SIG-M5 treated with dmso at 0.1 percent for 504 hours (cell line): Measurements from ENCODE around the gene FREM3.
"Not testable (repeated sequence)": the region's sequence is repeated elsewhere in the genome, so short reads cannot be mapped to it uniquely, and the experiment has no call there.

Source experiments
- DNase-seq: peaks from one replicate; lab custom pipeline; 2025; ENCODE audit not compliant: unreplicated experiment; lab: John Stamatoyannopoulos, UW

Gene FREM3

DNA sequence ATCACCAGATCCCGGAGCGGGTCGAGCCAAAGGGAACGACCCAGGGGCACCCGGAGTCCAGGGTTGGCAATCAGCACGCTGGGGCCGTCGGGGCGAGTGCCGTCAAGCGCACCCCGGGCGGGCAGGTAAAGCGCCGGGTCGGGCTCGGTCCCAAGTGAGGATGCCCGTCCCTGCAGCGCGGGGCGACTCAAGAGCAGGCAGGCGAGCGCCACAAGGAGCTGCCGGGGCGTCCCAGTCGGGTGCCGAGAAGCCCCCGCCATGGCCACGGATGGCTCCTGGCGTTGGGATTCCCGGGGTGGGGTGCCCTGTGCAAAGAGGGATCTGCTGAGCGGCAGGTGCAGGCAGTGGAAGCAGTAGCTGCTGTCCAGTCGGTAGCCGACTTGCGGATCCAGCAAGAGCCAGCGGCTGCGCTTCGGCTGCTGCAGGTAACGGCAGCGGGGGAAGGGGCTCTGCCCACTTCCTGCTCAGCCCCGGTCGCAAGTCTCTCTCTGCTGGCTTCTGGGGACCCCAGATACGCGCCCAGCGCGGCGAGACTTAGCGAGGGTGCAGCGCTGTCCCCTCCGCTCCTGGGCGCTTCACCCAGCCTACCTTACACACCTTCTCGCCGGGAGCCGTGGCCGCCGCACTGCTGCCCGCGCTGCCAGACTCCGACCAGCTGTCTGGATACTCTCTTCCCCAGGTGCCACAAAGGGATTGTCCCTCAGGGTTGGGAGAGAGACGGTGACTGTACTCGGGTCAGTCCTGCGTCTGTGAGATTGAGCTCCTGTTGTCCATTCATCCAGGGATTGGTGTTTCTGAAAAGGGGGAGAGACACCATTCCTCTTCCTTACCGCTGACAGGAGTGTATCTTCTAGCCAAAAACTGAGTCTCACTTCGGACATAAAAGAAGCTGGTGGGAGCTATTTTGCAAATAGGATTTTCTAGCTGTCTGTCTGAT, at the start of gene FREM3:
FREM3 (minus strand) TSS at position 260 of the 937 bp plus-strand sequence; CDS start at position 260, 0 bp downstream.
- no peak for DNase-seq

DNA sequence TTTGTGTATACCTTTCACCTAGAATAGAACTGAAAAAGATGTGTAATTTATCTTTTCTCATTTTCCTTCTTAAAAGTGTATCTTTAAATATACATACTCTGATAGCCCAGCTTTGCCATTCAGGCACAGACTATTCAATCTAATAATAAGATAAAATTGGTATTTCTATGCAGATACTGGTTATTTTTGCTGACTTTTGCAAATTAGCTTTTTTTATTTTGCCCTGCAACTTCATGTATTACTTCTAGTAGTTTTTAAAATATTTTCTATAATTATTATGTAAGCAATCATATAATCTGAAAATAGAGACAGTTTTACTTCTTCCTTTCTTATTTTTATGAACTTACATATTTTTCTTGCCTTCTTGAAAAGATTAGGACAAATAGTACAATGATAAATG, 45.4 kb upstream of the FREM3 start:
- DNase-seq, result no peak

DNA sequence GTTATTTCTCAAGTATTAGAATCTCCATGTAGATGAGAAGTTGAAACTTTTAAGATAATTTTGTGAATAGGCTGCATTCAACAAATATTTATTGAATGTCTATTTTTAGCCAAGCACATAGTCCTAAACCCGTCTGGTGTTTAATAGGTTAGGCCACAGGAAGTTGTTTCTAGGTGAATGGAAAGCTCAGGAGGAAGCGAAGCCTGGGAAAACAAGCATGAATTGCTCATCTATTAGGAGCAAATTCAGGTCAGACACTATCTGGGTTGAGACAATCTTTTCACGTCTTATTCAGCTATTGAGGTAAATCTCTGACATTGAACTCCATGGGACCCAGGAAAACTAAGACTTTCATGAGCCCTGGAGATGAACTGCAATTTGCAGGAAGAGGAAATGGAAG, 43.1 kb upstream of the FREM3 start:
- no peak for DNase-seq

DNA sequence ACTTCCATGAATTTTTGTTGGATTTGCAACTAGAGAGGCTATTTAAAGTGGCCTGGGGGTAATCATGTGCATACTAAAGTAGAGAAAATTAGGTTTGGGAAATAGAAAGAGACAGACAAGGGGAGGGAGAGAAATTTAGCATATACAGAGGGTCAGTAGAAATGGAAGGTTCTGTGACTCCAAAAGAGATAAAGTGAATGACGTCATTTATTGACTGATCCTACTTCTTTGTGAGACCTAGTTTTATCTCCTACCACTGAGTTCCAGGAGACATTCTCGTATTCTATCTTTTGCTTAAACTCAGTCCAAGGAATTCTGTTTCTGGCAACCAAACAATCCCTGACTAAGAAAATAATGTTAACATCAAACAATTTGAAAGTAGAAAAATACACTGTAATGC, 42.4 kb upstream of the FREM3 start:
- DNase-seq, result no peak

DNA sequence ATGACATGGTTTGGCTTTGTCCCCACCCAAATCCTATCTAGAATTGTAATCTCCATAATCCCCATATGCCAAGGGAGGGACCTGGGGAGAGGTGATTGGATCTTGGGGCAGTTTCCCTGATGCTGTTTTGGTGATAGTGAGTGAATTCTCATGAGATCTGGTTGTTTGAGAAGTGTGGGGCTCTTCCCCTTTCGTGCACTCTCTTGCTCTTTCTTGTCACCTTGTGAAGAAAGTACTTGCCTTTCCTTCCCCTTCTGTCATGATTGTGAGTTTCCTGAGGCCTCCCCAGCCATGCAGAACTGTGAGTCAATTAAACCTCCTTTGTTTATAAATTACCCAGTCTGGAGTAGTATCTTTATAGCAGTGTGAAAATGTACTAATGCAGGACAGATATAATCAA, 36.4 kb upstream of the FREM3 start:
- no peak for DNase-seq

DNA sequence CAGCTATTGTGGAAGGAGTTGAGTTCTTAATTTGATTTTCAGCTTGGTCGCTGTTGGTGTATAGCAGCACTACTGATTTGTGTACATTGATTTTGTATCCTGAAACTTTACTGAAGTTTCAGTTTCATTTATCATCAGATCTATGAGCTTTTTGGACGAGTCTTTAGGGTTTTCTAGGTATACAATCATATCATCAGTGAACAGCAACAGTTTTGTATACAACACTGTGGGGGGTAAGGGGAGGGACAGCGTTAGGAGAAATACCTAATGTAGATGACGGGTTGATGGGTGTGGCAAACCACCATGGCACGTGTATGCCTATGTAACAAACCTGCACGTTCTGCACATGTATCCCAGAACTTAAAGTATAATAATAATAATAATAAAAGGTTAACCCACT, 35.6 kb upstream of the FREM3 start:
- DNase-seq, result not testable (repeated sequence)

DNA sequence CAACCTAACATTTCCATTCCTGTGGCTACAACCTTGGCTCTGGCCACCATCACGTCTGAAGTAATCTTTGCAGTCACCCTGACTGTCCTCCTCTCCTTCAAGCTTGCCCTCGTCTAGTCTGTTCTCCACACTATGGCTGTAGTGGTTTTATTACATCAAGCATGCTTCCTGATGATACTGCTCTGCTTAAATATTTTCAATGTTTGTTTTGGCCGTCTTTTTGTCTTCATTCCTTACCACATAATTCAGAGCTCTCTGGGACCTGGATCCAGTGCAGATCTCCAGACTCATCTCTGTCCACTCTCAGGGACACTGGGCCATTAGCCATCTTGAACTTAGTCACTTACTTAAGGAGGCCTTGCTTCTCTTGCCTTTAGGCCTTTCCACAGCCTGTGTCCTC, 27.7 kb upstream of the FREM3 start:
- no peak for DNase-seq

DNA sequence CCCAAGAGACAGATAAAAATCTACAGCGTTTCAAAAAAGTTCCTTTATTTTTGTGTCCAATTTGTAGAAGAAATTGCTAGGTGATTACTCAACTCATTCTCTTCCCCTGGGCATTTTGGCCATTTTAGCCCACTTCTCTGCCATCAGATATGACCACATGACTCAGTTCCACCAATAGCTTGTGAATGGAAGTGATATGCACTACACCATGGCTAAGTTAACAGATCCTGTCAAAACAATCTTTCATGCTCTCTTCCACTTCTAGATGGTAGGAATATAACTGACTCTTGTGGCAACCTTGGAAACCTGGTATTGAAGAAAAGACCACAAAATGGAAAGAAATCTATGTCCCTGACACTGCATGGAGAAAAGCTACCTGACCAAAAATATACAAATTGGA, 26.2 kb upstream of the FREM3 start:
- no peak for DNase-seq

DNA sequence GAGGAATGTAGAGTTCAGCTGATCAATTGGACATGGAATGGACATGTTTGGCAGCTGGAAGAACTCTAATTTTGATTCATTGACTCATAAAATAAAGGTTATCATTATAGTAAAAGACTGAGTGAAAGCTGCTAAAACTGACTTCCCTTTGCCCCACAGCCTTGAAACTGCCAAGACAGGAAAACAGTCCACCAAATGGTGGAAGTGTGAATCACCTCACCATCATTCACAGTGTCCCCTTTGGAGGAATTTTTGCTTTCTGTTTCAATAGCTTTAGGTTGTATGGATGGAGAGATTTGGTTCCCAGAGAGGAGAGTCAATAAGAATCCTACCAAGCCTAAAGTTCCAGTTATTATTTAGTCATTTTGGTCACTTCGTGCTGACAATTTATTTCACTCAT, 20.8 kb upstream of the FREM3 start:
- DNase-seq, result no peak

DNA sequence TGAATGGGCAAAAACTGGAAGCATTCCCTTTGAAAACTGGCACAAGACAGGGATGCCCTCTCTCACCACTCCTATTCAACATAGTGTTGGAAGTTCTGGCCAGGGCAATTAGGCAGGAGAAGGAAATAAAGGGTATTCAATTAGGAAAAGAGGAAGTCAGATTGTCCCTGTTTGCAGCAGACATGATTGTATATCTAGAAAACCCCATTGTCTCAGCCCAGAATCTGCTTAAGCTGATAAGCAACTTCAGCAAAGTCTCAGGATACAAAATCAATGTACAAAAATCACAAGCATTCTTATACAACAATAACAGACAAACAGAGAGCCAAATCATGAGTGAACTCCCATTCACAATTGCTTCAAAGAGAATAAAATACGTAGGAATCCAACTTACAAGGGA, 18.3 kb upstream of the FREM3 start:
- DNase-seq, result not testable (repeated sequence)

DNA sequence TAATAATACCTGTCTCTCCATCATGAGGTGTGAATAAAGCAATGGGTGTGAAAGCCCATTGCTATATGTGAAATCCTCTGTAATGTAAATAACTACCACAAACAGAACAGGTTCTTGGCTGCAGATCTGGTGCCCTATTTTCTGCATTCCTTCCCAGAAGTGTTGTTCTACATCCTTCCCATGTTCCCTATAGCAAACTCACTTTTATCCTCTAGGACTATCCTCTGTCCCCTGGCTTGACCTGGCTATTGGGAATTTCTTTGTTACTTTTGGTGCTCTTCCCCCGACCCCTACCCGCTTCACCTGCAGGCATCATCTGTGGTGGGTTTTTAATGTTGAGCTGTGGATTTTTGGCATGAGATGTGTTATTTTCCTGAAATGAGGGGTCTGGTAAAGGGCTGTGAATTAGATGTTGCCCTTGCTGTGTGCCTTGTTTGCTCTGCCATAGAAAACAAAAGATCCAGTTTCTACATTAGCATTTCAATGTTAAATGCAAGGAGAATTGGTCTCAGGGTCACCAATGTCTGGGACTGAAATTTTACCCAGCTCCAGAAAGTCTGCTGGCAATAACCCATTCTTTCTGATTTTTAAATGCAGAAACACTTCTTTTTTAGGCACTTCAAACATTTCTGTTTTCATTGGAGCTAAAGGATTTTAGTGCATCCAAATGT, 13.6 kb upstream of the FREM3 start:
- no peak for DNase-seq

DNA sequence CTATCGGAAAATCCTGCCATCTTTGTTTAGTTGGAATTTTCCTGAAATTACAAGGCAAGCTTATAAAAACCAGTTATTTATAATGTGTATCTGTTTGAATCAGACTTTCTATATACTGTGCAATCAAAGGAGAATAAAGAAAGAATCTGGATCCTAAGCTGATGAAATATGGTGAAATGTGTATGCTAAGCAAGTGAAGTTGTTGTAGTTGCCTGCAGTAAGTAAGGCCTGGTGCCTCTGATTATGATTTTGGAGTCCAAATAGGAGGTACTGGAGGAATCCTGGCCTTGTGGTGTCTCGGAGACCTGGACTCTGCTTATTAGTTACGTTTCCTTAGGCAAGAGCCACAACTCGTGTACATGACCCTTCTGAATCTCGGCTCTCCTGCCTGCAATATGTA, 13.1 kb upstream of the FREM3 start:
- no peak for DNase-seq

DNA sequence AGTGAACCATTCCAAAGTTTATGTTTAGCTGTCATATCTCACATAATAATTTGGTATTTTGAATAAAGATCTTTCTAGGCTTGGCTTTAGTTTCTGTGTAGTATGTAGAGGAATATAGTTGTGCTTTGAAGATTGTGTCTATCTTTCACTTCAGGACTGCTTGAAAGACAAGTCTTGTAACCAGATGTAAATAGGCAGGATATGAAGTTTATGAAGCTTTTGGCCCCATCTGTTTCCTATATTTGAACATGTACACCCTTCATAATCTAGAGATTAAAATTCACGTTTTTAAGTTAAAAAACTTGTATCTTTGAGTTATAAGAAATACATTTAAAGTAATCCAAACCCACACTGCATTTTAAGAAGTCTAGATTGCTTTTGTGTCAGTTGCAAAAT, 11.7 kb upstream of the FREM3 start:
- no peak for DNase-seq

DNA sequence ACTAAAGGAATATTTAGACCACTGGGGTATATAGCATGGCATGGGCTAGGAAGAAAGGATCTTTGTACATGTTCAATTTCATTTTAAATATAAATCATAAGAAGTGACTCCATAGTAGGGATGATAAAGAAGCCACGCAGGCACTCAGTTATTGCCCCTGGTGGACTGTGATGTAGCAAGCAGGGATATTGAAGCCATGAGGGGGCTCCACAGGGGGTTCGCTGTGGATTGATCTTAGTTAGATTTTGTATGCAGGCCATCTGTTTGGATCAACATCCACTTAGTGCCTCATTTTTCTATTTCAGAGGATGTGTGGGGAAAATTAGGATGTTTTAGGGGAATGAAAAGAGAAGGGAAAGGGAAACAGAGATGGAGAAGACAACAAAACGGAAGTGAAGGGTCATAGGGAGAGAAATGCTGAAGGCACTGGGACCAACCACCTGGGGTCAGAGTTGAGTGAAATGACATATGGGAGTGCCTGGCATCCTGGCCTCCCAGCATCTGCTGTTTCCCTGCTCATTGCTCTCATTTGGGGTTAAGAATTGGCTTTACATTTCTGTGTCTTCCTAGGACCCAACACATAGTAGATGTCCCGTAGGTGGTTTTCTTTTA, 11.2 kb upstream of the FREM3 start:
- no peak for DNase-seq

DNA sequence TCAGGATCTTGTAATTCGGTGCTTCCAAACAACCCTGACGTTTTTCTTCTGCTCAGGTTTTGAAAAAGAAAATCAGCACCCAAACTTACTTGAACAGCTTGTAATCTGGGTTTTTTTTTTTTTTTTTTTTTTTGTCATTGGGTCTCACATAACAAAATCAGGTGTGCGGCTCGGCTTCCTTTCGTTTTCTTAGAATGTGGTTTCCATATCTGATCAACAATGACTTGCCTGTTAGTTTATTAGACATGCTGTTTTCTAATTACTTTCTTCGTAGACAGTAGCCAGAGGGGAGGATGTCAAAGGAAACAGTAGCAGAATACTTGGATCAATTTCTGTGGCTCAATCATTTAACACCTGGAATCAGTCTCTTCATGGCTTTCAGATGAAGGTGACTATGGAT, 890 bp upstream of the FREM3 start:
- no peak for DNase-seq

DNA sequence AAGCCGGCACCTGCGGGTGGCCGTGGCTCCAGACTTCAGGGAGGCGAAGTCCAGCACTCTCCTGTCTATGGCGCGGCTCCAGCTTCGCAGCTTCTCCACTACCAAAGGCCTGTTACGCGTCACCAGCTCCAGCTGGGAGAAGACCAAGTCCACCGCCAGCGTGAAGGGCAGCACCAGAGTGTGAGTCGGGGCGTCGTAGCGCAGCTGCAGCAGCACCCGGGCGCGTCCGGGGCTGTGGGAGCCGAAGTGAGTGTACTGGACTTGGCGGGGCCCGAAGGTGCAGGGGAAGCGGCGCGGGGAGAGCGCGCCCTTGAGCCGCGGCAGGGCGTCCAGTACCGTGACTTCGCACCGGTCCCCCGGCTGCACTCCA, 444 bp downstream of the FREM3 start:
- no peak for DNase-seq

DNA sequence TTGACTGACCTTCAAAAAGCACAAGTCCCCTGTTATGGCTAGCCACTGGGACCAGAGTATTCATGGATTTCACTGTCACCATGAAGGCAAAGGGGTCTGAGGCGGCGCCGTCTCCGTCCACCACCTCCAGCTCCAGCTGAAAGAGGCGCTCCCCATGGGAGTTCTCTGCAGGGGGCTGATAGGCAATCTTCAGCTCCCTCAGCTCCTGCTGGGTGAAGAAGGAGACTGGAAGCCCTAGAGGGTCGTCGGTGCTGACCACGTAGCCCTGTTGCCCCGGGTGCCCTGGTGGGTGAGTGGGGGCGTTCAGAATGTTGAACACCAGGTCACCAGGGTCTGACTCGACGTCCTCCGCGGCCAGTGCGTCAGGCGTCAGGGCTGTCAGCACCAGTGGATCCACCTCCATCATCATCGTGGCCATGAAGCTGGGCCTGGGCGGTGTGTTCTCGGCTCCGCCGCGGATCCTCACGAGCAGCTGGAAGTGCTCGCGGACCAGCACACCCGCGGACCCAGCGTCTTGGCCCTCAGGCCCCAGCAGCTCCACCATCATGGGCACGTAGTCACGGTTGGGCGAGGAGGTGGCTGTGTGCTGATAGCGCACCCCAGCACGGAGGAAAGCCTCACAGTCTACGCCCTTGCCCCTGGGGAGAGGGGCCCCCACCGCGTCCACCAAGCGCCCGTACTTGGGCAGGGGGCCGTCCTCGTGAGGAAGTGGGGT, 987 bp downstream of the FREM3 start:
- DNase-seq, result no peak

DNA sequence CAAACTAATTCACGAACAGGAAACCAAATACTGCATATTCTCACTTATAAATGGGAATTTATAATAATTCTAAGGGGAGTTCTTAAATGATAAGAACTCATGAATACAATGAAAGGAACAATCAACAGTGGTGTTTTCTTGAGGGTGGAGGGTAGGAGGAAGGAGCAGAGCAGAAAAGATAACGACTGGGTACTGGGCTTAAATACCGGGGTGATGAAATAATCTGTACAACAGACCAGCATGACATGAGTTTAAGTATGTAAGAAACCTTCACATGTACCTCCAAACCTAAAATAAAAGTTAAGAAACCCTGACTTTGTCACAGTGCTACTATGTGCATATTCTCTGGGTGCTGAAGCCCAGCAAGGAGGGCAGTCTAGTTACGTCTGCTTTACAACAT, 6.6 kb downstream of the FREM3 start:
- DNase-seq, result no peak

DNA sequence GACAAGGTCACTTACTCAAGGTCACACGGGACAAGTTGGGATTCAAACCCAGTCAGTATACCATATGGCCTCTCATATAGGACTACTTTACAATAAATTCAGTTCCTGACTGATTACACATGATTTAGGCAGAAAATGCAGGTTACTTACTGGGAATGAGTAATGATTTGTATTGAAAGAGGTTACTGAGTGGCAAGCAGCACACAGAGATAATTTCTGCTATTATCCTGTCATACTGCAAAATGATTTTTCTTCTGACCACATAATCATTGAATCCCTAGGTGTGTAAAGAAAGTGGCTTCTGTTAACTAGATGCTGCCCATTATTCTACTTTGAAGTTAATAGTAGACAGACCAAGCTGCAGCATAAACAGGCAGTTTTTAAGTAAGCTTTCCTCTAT, 8.2 kb downstream of the FREM3 start:
- DNase-seq, result no peak

DNA sequence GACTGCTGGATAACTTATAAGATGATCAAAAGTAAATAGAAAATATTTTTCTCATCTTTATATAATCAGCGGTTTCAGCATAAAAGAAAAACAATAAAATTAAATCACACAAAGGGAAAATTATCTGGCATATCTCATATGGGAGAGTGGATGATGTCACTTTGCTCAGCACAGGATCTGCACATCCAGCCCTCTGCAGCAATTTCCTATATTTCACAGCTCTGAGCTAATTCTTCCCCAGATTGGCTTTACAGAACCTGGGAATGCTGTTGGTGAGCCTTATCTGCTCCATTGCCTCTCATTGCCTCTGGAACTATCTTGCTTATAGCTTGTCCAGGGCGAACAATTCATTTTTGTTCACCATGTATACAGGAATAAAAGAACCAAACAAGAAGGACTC, 21.0 kb downstream of the FREM3 start:
- DNase-seq, result no peak

DNA sequence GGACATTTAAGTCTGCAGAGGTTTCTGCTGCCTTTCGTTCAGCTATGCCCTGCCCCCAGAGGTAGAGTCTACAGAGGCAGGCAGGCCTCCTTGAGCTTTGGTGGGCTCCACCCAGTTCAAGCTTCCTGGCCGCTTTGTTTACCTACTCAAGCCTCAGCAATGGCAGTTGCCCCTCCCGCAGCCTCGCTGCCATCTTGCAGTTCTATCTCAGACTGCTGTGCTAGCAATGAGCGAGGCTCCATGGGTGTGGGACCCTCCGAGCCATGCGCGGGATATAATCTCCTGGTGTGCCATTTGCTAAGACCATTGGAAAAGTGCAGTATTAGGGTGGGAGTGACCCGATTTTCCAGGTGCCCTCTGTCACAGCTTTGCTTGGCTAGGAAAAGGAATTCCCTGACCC, 26.8 kb downstream of the FREM3 start:
- DNase-seq, result not testable (repeated sequence)
